HG03045 (cell line): ENCODE results near the gene CALML3.
"Not testable (repeated sequence)": the region's sequence is repeated elsewhere in the genome, so short reads cannot be mapped to it uniquely, and the experiment has no call there.

Experiments
- ATAC-seq: cut with Tn5 transposase; IDR thresholded peaks from one replicate; pipeline ENCODE4 v1.9.1; 2021; ENCODE audit warnings: mild to moderate bottlenecking, moderate library complexity; ENCODE audit not compliant: unreplicated experiment

The CALML3 gene

DNA sequence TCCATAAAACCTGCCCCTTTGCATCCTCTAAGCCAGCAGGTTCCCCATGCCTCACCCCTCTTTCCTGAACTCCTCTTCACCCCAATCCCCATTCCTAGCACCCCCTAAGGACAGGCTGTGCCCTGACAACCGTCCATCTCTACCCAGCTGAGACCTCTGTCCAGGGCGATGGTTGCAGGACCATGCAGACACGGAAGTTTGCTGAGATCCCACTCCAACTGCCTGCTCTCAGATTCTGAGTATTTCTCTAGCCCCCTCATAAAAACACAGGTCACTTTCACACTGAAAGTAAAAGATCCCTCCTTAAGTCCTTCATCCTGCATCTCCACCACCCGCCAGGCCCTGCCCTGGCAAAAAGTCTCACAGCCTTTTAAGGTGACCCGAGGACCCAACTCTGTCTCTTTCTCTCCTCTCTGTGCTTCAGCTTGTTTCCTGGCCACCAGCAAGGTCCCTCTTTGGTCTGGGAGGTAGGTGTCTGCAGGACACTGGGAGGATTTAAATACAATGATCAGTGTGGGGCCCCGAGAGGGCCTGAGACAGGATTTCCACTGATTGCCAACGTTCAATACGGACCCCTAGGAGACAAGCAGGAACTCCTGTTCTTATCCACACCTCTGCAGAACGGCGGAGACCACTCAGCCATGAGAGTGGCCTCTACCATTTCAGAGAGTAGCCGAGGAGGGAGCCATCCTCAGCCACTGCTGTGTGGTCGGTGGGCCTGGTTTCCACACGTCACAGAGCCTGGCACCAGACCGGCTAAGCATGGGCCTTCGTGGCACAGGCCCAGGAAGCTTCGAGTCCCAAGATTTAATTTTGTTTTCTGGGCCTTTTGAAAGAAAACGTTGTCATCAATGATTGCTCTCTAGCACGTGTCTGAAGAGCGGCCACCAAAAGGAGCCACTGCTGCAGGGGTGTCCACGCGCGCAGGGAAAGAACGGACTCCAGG is 27.9 kb downstream of the CALML3 start:
- ATAC-seq = no peak

DNA sequence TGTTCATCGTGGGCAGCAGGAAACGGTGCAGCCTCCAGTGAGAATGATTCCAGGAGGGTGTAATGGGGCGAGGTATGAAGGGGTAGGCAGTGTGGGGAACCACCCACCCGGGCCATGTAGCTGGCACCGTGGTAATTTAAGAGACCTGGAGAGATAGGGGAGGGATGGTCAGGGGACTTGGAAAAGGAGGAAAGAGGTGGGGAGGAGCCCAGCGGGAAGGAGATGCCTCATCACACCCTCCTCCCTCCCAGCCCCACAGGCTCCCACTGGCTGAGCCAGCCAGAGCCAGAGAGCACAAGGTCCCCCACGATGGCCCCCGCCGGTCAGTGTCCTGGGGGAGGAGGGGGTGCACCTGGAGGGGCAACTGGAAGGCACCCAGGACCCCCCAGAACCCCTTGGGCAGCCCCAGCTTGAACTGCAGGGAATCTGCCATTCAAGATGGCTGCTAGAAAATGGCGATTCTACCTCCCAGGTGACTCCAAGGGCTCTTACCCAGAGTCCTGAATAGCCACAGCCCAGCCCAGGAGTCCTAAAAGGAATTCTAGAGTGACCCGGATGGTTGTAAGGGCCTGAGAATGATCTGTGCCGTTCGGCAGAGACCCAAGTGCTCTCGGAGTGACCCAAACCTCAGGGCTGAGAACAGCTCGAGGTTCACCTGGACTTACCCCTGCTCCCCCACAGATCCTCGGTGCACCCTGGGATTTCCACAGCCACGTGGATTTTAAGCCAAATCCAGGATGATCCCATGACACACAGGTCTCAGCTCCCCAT is 28.8 kb downstream of the CALML3 start:
- ATAC-seq = no peak

- ATAC-seq = no peak
Observed at GRCh38 chr10:5555021-5555510, 30.3 kb downstream of the CALML3 start.

DNA sequence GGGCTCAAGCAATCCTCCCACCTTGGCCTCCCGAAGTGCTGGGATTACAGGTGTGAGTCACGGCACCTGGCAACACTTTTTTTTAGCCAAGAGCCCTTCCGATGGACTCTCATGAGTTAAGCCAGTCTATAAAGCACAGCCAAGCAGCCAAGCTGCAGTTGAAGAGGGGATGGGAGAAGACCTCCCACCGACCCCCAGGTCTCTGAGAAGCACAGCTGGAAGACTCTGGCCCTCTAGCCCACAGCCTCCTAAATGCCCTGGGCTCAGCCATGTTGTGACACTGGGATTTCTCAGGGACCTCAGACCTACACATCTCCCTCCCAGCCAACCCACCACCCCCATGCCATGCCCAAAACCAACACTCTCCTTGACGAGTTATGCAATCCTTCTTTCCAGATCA is 31.1 kb downstream of the CALML3 start:
- no peak for ATAC-seq

DNA sequence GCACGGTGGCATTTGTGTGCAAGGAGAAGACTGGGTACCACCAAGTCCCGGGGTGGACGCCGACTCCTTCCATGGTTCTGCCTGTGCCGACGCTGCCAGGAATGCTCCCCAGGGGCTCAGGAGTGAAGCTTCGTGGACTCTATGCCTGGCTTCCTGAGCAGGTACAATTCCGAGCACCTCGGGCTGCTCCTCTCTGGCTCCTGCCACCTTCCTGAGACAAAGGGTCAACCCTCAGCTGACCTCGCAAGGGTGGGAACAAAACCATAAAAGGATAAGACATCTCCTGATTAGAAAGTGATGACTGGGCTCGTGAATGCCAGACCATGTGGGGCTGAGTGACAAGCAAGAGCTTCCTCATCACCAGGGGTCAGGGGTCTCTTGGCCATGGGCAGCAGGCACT is 31.8 kb downstream of the CALML3 start:
- ATAC-seq = no peak

DNA sequence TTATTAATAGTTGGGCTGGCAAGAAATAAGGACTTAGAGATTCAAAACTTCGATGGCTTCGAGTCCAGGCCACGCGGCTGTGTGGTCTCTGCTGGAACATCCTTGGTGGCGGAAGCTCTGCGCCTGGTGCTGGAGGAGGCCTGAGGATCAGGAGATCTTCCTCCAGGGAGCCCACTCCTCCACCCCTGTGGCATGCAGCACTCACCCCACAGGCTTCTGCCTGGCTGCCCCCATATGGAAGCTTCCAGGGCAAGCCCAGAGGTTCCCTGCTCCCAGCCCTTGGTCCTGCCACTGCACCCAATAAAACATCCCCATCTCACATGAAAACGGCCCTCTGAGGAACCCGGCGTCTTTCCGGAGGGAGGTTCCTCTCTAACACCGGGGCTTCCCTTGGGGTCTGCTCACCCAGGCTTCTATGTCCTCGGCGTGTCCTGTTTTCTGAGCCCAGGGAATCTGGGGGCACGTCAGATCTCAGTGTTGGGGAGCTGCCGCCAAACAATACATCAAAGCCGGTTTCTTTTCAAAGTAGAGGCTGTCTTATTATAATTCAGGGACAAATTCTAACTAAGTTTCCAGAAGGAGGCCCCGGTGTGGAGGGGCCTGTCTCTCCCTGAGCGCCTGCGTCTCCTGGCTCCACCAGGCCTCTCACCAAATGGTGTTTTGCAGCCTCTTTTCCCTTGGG is 32.4 kb downstream of the CALML3 start:
- ATAC-seq = no peak

DNA sequence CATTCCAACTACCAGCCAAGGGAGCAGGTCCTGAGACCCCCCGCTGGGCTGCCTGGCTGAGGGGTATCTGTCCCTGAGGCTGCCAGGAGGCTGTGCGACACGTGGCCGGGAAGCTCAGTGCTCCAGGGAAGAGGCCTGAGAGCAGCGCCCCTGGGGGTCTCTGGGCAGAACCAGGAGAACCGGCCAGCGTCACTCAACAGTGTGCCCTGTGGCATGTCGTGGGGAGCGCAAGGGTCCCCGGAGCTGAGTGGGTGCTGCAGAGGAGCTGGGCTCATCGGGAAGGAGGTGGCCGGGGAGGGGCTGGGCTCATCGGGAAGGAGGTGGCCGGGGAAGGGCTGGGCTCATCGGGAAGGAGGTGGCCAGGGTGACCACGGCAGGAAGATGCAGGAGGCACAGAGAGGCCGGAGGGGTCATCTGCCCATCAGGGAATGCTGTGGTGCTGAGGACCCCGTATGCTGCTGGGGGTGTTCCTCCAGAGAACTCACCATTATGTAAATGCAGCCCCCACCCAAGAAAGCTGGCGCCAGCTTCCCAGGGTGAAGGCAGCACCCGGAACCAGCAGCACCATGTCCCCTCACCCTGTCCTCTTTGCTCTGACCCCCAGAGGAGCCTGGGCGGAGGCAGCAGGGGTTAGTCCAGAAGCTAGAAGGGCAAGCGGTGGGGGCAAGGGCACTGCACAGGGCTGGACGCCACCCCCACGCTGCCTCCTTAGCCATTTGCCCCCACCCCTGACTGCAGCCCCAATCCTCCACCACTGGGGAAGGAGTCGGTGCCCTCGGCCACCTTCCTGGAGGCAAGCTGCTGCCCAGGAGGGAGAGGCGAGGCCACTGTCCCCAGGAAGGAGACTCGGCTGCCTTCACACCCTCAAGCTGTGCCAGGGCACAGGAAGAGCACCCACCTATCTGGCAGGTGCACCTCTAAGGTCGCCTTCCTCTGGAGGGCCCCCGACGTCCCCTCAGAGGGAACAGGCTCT is 33.3 kb downstream of the CALML3 start:
- ATAC-seq = no peak

GRCh38 chr10:5559022-5559421 is 34.3 kb downstream of the CALML3 start:
- not testable (repeated sequence) for ATAC-seq

DNA sequence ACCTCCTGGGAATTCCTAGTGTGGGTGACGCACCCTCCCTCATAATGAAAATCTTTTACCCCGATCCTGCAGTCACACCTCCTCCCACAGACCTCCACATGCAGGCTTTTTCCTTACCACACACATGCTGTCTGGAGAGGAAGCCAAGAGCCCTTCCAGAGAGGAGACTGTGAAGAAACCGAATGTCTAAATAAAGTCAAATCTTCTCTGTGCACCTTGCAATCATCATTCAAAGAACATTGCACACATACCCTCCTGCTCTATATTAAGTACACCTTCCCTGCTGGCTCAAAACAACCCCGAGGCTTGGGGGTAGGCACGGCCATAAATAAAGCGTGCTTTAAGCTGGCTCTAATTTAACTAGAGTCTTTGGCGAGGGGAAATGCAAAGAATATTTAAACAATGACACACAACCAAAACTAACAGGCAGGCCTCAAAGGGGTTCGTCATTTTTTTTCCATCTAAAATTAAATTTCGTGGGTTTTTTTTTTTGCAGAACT is 34.9 kb downstream of the CALML3 start:
- ATAC-seq = no peak

DNA sequence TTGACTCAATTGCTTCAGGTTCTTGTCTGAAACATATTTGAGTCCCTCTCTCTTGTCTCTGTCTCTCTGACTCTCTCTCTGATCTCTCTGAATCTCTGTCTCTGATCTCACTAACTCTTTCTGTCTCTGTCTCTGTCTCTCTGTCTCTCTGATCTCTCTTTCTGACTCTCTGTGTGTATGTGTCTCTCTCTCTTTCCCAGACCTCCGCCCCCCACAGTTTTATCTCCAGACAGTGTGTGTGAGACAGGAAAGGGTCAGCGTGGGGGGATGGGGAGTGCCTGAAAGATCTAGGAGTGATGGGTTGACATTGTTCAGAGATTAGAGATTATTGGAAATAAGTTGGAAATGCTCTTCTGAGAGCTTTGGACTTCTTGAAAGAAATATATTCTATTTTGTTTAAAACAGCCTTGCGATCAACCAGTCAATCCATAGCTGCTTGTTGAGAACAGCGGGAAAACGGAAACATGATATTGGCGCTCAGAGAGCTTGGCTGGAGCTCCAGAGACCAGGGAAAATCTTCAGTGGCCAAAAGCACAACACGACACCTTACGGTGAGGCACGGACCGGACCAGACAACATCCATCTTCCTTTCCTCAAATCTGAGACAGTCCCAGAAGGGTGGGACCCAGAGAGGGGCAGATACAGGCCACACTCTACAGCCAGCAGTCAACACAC is 35.5 kb downstream of the CALML3 start:
- no peak for ATAC-seq

DNA sequence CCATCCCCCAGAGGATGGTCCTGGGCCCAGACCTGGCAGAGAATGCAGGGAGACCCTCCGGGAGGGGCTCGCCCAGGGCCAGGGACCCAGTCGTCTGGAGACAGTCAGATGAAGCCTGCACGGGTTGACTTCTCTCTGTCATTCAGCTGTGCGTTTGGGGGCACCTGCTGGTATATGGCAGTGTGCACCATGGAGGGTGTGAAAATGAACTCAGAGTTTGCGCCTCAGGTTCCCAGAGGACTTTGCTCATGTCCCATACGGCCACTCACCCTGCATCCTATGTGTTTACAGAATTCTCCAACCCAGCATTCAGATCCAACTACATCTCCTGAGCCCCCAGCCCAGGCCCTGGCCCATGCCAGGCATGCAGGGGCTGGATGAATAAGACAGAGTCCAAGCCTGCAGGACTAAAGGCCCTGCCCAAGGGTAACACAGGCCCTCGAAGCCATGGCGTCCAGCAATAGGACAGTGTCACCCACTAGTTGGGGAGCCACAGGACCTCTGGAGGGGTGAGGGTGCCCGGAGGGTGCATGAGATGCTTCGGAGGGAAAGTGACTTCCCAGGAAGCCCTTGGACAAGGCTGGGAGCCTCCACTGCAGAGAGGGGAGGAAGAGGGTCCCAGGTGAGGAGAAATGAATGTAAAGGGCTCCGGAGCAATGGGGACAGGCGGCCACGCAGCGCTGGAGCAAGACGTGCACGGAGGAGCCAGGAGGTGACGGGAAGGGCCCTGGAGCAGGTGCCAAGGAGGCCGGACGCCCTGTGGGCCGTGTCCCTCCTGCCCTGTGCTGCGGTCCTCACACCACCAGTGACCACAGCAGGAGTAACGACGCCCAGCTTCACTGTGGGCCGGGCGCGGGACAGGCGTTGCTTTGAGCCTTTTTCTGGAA is 36.3 kb downstream of the CALML3 start:
- ATAC-seq = no peak

DNA sequence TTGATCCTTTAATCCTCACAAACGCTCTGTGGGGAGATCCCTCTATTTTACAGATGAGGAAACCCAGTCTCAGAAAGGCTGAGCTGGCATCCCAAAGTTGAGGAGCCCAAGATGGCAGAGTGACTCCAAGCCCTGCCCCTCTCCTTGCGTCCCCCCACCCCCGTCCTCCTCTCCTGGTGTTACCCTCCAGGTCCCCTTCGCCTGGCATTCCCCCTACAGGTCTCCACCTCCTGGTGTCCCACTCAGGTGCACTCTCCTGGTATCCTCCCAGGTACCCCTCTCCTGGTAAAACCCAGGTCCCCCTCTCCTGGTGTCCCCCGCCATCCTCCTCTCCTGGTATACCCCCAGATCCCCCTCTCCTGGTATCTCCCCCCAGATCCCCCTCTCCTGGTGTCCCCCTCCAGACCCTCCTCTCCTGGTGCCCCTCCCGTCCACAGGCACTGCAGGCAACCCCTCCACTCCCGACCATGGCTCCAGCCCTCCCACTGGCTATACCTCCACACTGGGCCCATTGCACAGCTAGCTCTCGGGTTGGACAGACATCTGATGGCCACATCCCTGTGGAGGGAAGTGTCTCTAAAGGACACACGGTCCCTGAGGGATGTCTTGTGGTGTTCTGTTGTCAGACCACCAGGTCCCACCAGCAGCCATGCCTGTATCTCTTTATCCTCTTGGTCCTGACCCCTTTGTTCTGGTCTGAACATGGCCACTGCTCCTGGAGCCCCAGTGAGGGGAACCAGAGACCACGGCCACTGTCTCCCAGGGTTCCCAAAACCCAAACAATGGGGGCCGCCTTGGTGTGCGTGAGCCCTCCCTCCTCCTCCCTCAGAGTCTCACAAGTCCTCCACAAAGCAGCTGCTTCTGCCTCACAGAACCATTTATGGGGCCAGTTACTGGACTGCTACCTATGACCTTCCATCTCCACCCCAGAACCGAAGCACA is 37.2 kb downstream of the CALML3 start:
- no peak for ATAC-seq

DNA sequence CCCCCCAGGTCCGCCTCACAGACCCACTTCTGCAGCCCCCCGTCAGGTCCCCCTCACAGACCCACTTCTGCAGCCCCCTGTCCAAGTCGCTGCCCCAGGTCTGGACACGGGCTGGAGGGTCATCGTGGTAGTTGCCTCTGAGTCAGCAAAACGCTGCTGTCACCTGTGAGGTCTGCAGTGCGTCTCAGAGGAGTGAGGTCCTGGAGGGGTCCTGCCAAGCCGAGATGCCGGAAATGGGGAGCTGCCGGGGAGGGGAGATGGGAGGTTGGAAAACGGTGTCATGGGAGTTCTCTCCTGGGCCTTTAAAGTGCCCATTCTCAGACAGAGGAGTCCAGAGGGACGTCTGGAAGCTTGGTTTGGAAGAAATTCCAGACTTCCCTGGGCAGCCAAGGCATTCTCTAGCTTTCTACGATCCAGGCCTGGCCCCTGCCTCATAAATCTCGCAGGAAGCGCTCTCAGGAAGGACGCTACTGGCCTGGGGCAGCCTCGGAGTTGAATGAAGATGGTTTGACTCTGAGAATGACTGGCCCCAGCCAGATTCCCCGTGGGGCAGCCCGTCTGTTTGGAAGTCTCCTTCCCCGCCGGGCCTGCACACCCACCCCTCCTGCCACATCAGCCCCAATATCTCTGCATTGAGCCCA is 38.7 kb downstream of the CALML3 start:
- no peak for ATAC-seq

- ATAC-seq = no peak
Observed at GRCh38 chr10:5563991-5564536, 39.3 kb downstream of the CALML3 start.

GRCh38 chr10:5564537-5565204 is 39.9 kb downstream of the CALML3 start:
- no peak for ATAC-seq

GRCh38 chr10:5565205-5565545 is 40.4 kb downstream of the CALML3 start:
- no peak for ATAC-seq
